ENCODE measurements around the gene ENTPD6.

- TF ChIP-seq CTCF (conservative IDR thresholded peaks at IDR 0.05; ENCODE audit: low read depth, low read length), result no peak
- no peak for TF ChIP-seq EZH2 (IDR thresholded peaks at IDR 0.05; ENCODE audit: low read length, unreplicated experiment)
- TF ChIP-seq EZH2phosphoT487 (IDR thresholded peaks at IDR 0.05; ENCODE audit: borderline replicate concordance, low read length), result no peak
Observed at GRCh38 chr20:25206548-25206947, 11.0 kb downstream of the ENTPD6 start.
